SH-SY5Y (cell line): Measurements from ENCODE around the gene RAB30.

Experiments used
- GATA2 ChIP-seq: IDR thresholded peaks from 2 replicates; pipeline ENCODE4 v1.6.1; 2011; ENCODE audit warnings: mild to moderate bottlenecking, low read depth, low read length
- GATA3 ChIP-seq: IDR thresholded peaks from 2 replicates; pipeline ENCODE4 v1.6.1; 2011; ENCODE audit warnings: low read depth, mild to moderate bottlenecking, low read length, moderate library complexity

DNA sequence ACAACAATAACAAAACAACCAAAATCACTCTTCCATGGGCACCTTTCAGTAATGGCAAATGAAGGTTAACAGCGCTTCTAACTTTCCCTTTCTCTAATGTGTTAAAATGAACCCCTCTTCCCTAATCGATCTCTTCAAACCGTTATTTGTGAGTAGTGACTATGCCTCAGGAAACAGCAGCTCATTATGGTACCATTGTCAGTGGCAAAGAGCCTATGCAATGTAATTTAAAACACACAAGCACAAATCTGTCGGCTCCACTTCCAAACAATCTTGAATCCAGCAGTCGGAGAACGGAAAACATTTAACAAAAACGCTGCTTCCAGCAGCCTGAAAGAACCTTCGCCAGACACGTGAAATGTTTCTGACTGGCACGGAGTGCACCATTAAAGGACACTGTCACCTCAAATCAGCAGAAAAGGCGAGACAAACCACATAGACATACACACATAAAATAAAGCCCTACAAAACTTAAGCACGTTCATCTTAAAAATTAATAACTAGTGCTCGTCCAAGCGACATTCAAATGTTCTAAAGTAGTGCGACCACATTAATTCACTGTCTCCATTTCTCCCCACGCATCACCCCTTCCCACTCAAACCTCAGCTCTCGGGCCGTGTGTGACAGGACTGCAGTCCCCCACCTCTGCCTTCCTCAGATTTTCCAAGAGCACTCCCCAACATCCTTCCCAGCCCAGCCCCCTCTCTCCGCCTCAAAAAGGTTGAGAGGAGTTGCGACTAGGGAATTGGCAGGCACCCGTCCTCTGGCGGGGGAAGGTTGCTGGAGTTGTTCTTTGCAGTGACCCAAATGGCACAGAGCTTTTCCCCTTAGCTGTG, 748 bp downstream of the RAB30 start:
- TF ChIP-seq GATA2 (no peak), GATA3 (no peak)
